Adrenal gland (tissue), 12 donors: ENCODE measurements around the gene EYS. TPM values are rescaled to one million over a fixed set of nuclear protein-coding genes. Genes with fewer than 3 reads are reported as not detected.
"Not testable (repeated sequence)": the region's sequence is repeated elsewhere in the genome, so short reads cannot be mapped to it uniquely, and the experiment has no call there.

Source experiments
- DNase-seq, 7 donors: peaks; one replicate each; pipeline ENCODE4 v3.0.0-alpha.2; 2019 to 2020
- H3K27ac ChIP-seq, 5 donors: fragments of 200-600 bp; sonication (generic) in 4 of 5; 1 replicate in 3 of 5; 2 replicates in 2 of 5; pipeline versions ENCODE4 v1.5.1 to v1.8.0; 2016 to 2020; ENCODE audit warnings: mild to moderate bottlenecking in 1 of 5
- H3K27me3 ChIP-seq: fragments of 200-600 bp; 2 replicates; pipeline ENCODE4 v1.8.0; 2021
- H3K36me3 ChIP-seq, 2 donors: fragments of 200-600 bp; replicated peaks in 1 of 2; 1 replicate in 1 of 2; 2 replicates in 1 of 2; pipeline versions ENCODE4 v1.5.1 to v1.8.0; 2018 to 2022
- H3K4me1 ChIP-seq, 2 donors: fragments of 200-600 bp; replicated peaks in 1 of 2; 1 replicate in 1 of 2; 2 replicates in 1 of 2; pipeline versions ENCODE4 v1.5.1 to v1.8.0; 2018 to 2021
- H3K4me3 ChIP-seq, 4 donors: fragments of 200-600 bp; sonication (generic) in 3 of 4; one replicate each; pipeline ENCODE4 v1.5.1; 2016 to 2018
- H3K9me3 ChIP-seq, 3 donors: fragments of 200-600 bp; sonication (generic) in 1 of 3; replicated peaks in 1 of 3; 1 replicate in 2 of 3; 2 replicates in 1 of 3; pipeline versions ENCODE4 v1.5.1 to v1.8.0; 2016 to 2021
- POLR2A ChIP-seq, 2 donors: fragments of 450-650 bp; IDR thresholded peaks; one replicate each; pipeline ENCODE4 v1.6.1; 2017; ENCODE audit warnings: antibody characterized with exemption in 2 of 2, mild to moderate bottlenecking in 2 of 2, moderate library complexity in 1 of 2
- WGBS, 4 donors: extraction: QIAGEN DNeasy Blood & Tissue Kit in 2 of 4; methylation state at CpG; one replicate each; pipeline versions ENCODE4 v1.1.5 to v1.1.7; 2013 to 2017; 5-methylcytosine and 5-hydroxymethylcytosine counted together
- intact Hi-C, 2 donors: fragments of 100-400 bp; cut with DNase I; formaldehyde crosslinking; loops; one replicate each; pipeline versions ENCODE4 v1.14.1 to v1.15.0; 2022 to 2023
- polyA plus RNA-seq, 3 donors: library from polyadenylated mRNA; stranded (reverse); fragments of 200-250 nt in 2 of 3; fragments of 350-450 nt in 1 of 3; fragmentation: Illumina TruSeq in 1 of 3; extraction: RNeasy Lipid Tissue Mini Kit (QIAGEN cat#74804) in 1 of 3; gene quantifications; one replicate each; pipeline ENCODE4 v1.2.3, GENCODE V29; 2013 to 2014
- total RNA-seq, 9 donors: library from RNA; depleted of rRNA in 4 of 9; stranded (reverse); fragments of >200 nt in 4 of 9; fragments of 120-200 nt in 1 of 9; fragmentation: NEBNext Ultra II Directional in 1 of 9; extraction: Animal tissue kit (Norgen Biotek cat#: 25700) in 1 of 9; gene quantifications; one replicate each; pipeline versions ENCODE4 v1.1.0 to v1.2.4, GENCODE V29; 2013 to 2023
- TF ChIP-seq, protein P1 (sequence below), 6 experiments: fragments of 450-650 bp in 4 of 6; fragments of 200-600 bp in 2 of 6; sonication (generic) in 1 of 6; IDR thresholded peaks; 1 replicate in 5 of 6; 2 replicates in 1 of 6; pipeline versions ENCODE4 v1.5.1 to v1.8.0; 2016 to 2021; ENCODE audit warnings: antibody characterized with exemption in 6 of 6, mild to moderate bottlenecking in 2 of 6, moderate library complexity in 1 of 6
- donor health status: healthy with polysubstance abuse.
- donor health status: Bipolar disorder and iron deficiency.
- donor health status: DM: yes; HTN: yes; CAD: no.
- donor health status: DM: no; HTN: no; CAD: no.
- donor health status: DM: no; HTN: no; CAD: no.
- donor health status: DM: yes; HTN: yes; CAD: no.

The EYS gene
- total and polyA plus RNA-seq, 12 donors, result 0.03 to 3.1 (median 0.18) TPM; not detected in 7

DNA sequence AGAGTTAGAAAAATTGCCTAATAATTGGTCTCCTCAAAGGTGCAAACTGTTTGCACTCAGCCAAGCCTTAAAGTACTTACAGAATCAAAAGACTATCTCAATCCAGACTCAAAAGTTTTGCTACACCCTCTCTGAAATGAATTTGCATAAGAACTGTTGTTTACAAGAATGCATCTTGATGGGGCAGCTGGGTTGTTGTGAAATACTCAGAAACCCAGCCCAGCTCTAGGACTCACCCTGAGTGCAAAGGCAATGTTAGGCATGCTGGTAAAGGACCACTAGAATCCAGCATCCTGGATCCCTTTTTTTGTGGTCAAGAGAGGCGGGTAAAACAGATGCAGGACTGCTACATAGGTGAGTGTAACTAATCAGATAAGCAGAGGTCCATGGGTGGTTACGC, 700.2 kb downstream of the EYS start:
- no peak for DNase-seq
- TF ChIP-seq, protein P1, sequence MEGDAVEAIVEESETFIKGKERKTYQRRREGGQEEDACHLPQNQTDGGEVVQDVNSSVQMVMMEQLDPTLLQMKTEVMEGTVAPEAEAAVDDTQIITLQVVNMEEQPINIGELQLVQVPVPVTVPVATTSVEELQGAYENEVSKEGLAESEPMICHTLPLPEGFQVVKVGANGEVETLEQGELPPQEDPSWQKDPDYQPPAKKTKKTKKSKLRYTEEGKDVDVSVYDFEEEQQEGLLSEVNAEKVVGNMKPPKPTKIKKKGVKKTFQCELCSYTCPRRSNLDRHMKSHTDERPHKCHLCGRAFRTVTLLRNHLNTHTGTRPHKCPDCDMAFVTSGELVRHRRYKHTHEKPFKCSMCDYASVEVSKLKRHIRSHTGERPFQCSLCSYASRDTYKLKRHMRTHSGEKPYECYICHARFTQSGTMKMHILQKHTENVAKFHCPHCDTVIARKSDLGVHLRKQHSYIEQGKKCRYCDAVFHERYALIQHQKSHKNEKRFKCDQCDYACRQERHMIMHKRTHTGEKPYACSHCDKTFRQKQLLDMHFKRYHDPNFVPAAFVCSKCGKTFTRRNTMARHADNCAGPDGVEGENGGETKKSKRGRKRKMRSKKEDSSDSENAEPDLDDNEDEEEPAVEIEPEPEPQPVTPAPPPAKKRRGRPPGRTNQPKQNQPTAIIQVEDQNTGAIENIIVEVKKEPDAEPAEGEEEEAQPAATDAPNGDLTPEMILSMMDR (IDR thresholded peaks at IDR 0.05), result no peak
- no peak for TF ChIP-seq POLR2A (IDR thresholded peaks at IDR 0.05)
- no peak overlapping the region for H3K27ac ChIP-seq
- no peaks in the 10 kb centered on the region for H3K27me3 ChIP-seq
- no peaks in the 10 kb centered on the region for H3K9me3 ChIP-seq
- 74 to 93% (median 91%) methylated on average over 2 of the region's 2 CpGs for WGBS, 4 donors
- H3K36me3 ChIP-seq, result no peaks in the 10 kb centered on the region
- H3K4me3 ChIP-seq, result no peak overlapping the region
- H3K4me1 ChIP-seq, result no peaks in the 10 kb centered on the region
- intact Hi-C loops, result no loop called here

DNA sequence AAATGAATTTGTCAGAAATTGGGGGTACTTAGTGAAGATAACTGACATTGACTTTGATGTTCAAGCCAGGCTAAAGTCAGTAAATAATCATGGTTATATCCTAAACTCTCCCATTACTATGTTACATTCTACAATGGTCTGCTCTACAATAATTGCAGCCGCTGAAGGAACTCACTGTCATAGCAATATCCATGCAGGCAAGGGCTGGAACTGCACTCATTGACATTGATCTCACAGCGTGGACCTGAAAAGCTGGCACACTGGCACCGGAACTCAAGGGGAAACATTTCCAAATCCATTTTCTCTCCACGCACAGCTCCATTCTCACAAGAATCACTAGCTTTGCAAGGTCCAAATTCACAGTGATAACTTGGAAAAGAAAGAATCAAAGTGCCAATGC, 702.7 kb downstream of the EYS start:
- intact Hi-C loops, result no loop called here

DNA sequence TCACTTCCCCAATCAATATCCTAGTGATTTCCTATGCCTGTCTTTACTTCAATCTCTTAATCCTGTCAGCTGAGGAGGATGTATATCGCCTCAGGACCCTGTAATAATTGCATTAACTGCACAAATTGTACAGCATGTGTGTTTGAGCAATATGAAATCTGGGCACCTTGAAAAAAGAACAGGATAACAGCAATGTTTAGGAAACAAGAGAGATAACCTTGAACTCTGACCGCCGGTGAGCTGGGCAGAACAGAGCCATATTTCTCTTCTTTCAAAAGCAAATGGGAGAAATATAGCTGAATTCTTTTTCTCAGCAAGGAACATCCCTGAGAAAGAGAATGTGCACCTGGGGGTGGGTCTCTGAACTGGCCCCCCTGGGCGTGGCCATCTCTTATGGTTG, 704.1 kb downstream of the EYS start:
- H3K27me3 ChIP-seq, H3K36me3 ChIP-seq, DNase-seq, H3K4me1 ChIP-seq, intact Hi-C loops, H3K4me3 ChIP-seq, H3K27ac ChIP-seq, H3K9me3 ChIP-seq: not testable (repeated sequence)
- WGBS, 4 donors, result 80 to 88% (median 81%) methylated on average over 4 of the region's 4 CpGs

More for the DNA sequence above, 702.7 kb downstream of the EYS start:
- H3K36me3 ChIP-seq, result no peaks in the 10 kb centered on the region
- no peak overlapping the region for H3K27ac ChIP-seq
- TF ChIP-seq, protein P1 (IDR thresholded peaks at IDR 0.05), result no peak
- no peak for TF ChIP-seq POLR2A (IDR thresholded peaks at IDR 0.05)
- WGBS, 4 donors, result 89 to 100% (median 90%) methylated on average over 4 of the region's 4 CpGs
- no peak overlapping the region for H3K4me3 ChIP-seq
- H3K27me3 ChIP-seq, result no peaks in the 10 kb centered on the region
- no peaks in the 10 kb centered on the region for H3K4me1 ChIP-seq
- no peaks in the 10 kb centered on the region for H3K9me3 ChIP-seq
- no peak for DNase-seq

DNA sequence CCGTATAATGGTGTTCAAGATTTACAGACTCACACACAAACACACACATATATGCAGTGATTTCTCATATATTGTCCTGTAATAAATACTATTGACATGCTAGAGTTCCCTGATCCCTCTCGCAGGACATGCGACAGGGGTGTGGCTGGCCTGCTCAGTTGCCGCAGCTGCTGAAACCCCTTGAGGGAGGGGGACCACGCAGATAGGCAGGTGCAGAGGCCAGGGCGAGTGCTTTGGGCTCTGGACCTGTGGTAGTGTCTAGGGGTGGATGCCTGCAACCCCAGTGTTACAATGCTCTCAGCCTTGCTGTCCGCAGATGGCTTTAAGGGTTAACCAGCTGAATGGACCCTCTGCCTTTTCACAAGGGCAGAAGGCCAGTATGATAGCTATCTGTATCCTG, 706.2 kb downstream of the EYS start:
- H3K27ac ChIP-seq, result no peak overlapping the region
- no peaks in the 10 kb centered on the region for H3K9me3 ChIP-seq
- H3K4me1 ChIP-seq, result no peaks in the 10 kb centered on the region
- 82 to 94% (median 88%) methylated on average over 6 to 7 of the region's 7 CpGs for WGBS, 4 donors
- H3K27me3 ChIP-seq, result no peaks in the 10 kb centered on the region
- no peaks in the 10 kb centered on the region for H3K36me3 ChIP-seq
- no peak overlapping the region for H3K4me3 ChIP-seq
- no peak for DNase-seq
- intact Hi-C loops, result no loop called here
- TF ChIP-seq POLR2A (IDR thresholded peaks at IDR 0.05), result no peak
- TF ChIP-seq, protein P1 (IDR thresholded peaks at IDR 0.05), result no peak

DNA sequence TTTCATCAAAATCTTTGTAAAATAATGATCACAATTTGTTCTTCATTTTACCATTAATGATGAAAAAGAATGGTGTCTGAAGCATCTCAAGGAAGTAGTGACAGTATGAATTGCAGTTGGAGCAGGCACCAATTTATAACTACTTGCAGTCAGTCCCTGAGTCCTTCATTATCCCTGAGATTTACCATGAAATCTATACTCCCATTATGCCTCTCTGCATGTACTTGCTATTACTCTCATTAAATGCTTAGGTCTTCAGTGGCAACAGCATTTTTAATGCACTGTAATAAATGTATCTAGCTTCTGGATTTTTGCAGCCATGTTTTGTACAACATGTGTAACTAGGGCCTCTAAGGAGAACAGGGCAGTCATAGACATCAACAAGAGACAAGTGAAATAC, 708.8 kb downstream of the EYS start:
- no peaks in the 10 kb centered on the region for H3K27me3 ChIP-seq
- no peak overlapping the region for H3K27ac ChIP-seq
- no peak for DNase-seq
- H3K36me3 ChIP-seq, result no peaks in the 10 kb centered on the region
- H3K9me3 ChIP-seq, result no peaks in the 10 kb centered on the region
- no peak overlapping the region for H3K4me3 ChIP-seq
- no peaks in the 10 kb centered on the region for H3K4me1 ChIP-seq
- TF ChIP-seq, protein P1 (IDR thresholded peaks at IDR 0.05), result no peak
- no peak for TF ChIP-seq POLR2A (IDR thresholded peaks at IDR 0.05)
- intact Hi-C loops, result no loop called here
